Endodermal cell (in vitro differentiated cells): Measurements from ENCODE around the gene CPT1A. TPM values are rescaled to one million over a fixed set of nuclear protein-coding genes. Genes with fewer than 3 reads are reported as not detected.
A peak's percentile ranks its signal among the peaks of the same experiment; 100 is the strongest.
"Not testable (repeated sequence)": the region's sequence is repeated elsewhere in the genome, so short reads cannot be mapped to it uniquely, and the experiment has no call there.

ENCODE experiments used
- DNase-seq: peaks from one replicate; pipeline ENCODE4 v3.0.0-alpha.2; 2017
- H3K27ac ChIP-seq: 2 replicates; pipeline ENCODE4 v1.5.1; 2013; ENCODE audit warnings: mild to moderate bottlenecking, low read depth, low read length, moderate library complexity
- H3K27me3 ChIP-seq: 2 replicates; pipeline ENCODE4 v1.6.1; 2013; ENCODE audit warnings: mild to moderate bottlenecking, low read length, moderate library complexity; ENCODE audit not compliant: insufficient read depth, control insufficient read depth, poor library complexity, severe bottlenecking
- H3K36me3 ChIP-seq: 2 replicates; pipeline ENCODE4 v1.7.0; 2013; ENCODE audit warnings: mild to moderate bottlenecking, low read length, moderate library complexity; ENCODE audit not compliant: control insufficient read depth, insufficient read depth
- H3K4me1 ChIP-seq: one replicate; pipeline ENCODE4 v1.7.0; 2013; ENCODE audit warnings: low read length; ENCODE audit not compliant: control insufficient read depth, insufficient read depth
- H3K4me3 ChIP-seq: 2 replicates; pipeline ENCODE4 v1.5.1; 2013; ENCODE audit warnings: mild to moderate bottlenecking, low read length, moderate library complexity
- H3K9ac ChIP-seq: 2 replicates; pipeline ENCODE4 v1.6.1; 2013; ENCODE audit warnings: mild to moderate bottlenecking, low read length, moderate library complexity; ENCODE audit not compliant: poor library complexity, severe bottlenecking; ENCODE audit errors: extremely low read depth
- H3K9me3 ChIP-seq: 2 replicates; pipeline ENCODE4 v1.6.1; 2013; ENCODE audit warnings: mild to moderate bottlenecking, low read length, moderate library complexity; ENCODE audit not compliant: control insufficient read depth
- H3K27ac Mint-ChIP-seq: 2 replicates; pipeline ENCODE4 v1.8.0; 2020; ENCODE audit warnings: mixed read lengths
- H3K27me3 Mint-ChIP-seq: 2 replicates; pipeline ENCODE4 v1.8.0; 2021; ENCODE audit warnings: mild to moderate bottlenecking, mixed read lengths; ENCODE audit not compliant: insufficient read depth
- H3K36me3 Mint-ChIP-seq: 2 replicates; pipeline ENCODE4 v1.8.0; 2020; ENCODE audit warnings: low read depth, mixed read lengths
- H3K4me1 Mint-ChIP-seq: 2 replicates; pipeline ENCODE4 v1.8.0; 2020; ENCODE audit warnings: mixed read lengths
- H3K4me3 Mint-ChIP-seq: 2 replicates; pipeline ENCODE4 v1.8.0; 2020; ENCODE audit warnings: mild to moderate bottlenecking, moderate library complexity, mixed read lengths
- H3K9me3 Mint-ChIP-seq: 2 replicates; pipeline ENCODE4 v1.8.0; 2020; ENCODE audit warnings: mild to moderate bottlenecking, mixed read lengths
- CTCF ChIP-seq: fragments of 200-600 bp; sonication (generic); conservative IDR thresholded peaks from 2 replicates; pipeline ENCODE4 v1.5.0; 2021; ENCODE audit warnings: antibody characterized with exemption, mild to moderate bottlenecking
- WGBS, 2 experiments: methylation state at CpG; one replicate each; pipeline versions ENCODE4 v1.1.5 to v1.1.7; 2013; ENCODE audit warnings: missing lambda C conversion rate in 2 of 2, mixed read lengths in 1 of 2; ENCODE audit not compliant: insufficient coverage in 1 of 2, insufficient read length in 1 of 2; 5-methylcytosine and 5-hydroxymethylcytosine counted together
- total RNA-seq, 2 donors: library from RNA; stranded (reverse); fragmentation: NEBNext Ultra II Directional in 1 of 2; extraction: Animal tissue kit (Norgen Biotek cat#: 25700) in 1 of 2; gene quantifications; 2 replicates in 1 of 2; 3 replicates in 1 of 2; pipeline ENCODE4 v1.2.1, GENCODE V29; 2021

The CPT1A gene
- total RNA-seq, 2 donors from 2014 or later: 3.3 to 7.3 TPM

- no peaks in the 10 kb centered on the region for H3K36me3 ChIP-seq
- no peak overlapping the region for H3K27ac ChIP-seq
- H3K27me3 ChIP-seq: peaks cover 14% of the 10 kb centered on the region
- no peak for DNase-seq
- Mint-ChIP-seq H3K27ac (no peak overlapping the region), H3K4me3 (no peak overlapping the region), H3K27me3 (peaks cover 12% of the 10 kb centered on the region), H3K36me3 (peaks cover 2% of the 10 kb centered on the region), H3K9me3 (peaks cover 14% of the 10 kb centered on the region), H3K4me1 (no peaks in the 10 kb centered on the region)
- no peak overlapping the region for H3K9ac ChIP-seq
- no peak overlapping the region for H3K4me3 ChIP-seq
- WGBS, 2 experiments: 84 to 87% methylated on average over 4 to 8 of the region's 8 CpGs
- TF ChIP-seq CTCF: peak; percentile 53
- H3K9me3 ChIP-seq: peaks cover 5% of the 10 kb centered on the region
- H3K4me1 ChIP-seq: no peaks in the 10 kb centered on the region
These were observed 15.4 kb upstream of the CPT1A start for GRCh38 chr11:68857037-68857586.

DNA sequence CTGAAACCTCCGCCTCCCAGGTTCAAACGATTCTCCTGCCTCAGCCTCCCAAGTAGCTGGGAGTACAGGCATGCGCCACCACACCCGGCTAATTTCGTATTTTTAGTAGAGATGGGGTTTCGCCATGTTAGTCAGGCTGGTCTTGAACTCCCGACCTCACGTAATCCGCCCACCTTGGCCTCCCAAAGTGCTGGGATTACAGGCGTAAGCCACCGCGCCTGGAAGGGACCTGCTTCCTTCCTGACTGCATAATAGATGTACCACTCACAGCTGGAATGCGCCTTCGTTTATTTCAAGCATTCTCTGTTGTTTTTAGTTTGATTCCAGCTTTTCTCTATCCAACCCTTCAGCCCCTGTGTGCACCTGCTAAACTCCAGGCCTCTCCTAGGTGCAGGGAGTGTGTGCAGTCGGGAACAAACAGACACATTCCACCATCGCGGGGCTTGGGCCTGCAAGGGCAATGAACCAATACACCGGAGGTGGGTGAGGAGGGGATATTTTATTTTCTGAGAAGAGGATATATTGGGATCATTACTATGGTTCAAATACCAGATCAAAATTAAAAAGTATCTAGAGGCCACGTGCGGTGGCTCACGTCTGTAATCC is 14.8 kb upstream of the CPT1A start:
- not testable (repeated sequence) for H3K36me3 ChIP-seq, H3K4me3 Mint-ChIP-seq

GRCh38 chr11:68855205-68855981 is 13.7 kb upstream of the CPT1A start:
- Mint-ChIP-seq H3K4me3 (peak overlapping the region; percentile 67), H3K36me3 (peaks cover 4% of the 10 kb centered on the region), H3K9me3 (peaks cover 6% of the 10 kb centered on the region), H3K27ac (no peak overlapping the region), H3K27me3 (peaks cover 12% of the 10 kb centered on the region), H3K4me1 (no peaks in the 10 kb centered on the region)
- Histone ChIP-seq H3K27ac (no peak overlapping the region), H3K4me1 (no peaks in the 10 kb centered on the region), H3K9ac (no peak overlapping the region), H3K36me3 (no peaks in the 10 kb centered on the region), H3K27me3 (peaks cover 14% of the 10 kb centered on the region), H3K9me3 (peaks cover 5% of the 10 kb centered on the region), H3K4me3 (peak overlapping the region; percentile 72)
- WGBS, 2 experiments: 11 to 14% methylated on average over 34 to 62 of the region's 62 CpGs
- peak; percentile 86 for DNase-seq
- TF ChIP-seq CTCF: peak; percentile 36

More for the DNA sequence above, 14.8 kb upstream of the CPT1A start:
- H3K4me1 Mint-ChIP-seq, DNase-seq, H3K27ac ChIP-seq, H3K36me3 Mint-ChIP-seq, H3K27ac Mint-ChIP-seq, H3K9ac ChIP-seq, H3K4me1 ChIP-seq, H3K9me3 ChIP-seq, H3K4me3 ChIP-seq: not testable (repeated sequence)
- 88 to 91% methylated on average over 17 to 21 of the region's 21 CpGs for WGBS, 2 experiments
- peaks cover 14% of the 10 kb centered on the region for H3K9me3 Mint-ChIP-seq
- H3K27me3 ChIP-seq: peaks cover 14% of the 10 kb centered on the region
- H3K27me3 Mint-ChIP-seq: peaks cover 12% of the 10 kb centered on the region
